Ascending aorta (tissue), 2 donors: ENCODE measurements around the gene ANO9. TPM values are rescaled to one million over a fixed set of nuclear protein-coding genes. Genes with fewer than 3 reads are reported as not detected.
"Not testable (repeated sequence)": the region's sequence is repeated elsewhere in the genome, so short reads cannot be mapped to it uniquely, and the experiment has no call there.

Source experiments
- DNase-seq, 2 donors: peaks; one replicate each; pipeline ENCODE4 v3.0.0-alpha.2; 2019; ENCODE audit warnings: low spot score in 2 of 2
- H3K27ac ChIP-seq, 2 donors: fragments of 200-600 bp; sonication (generic); one replicate each; pipeline ENCODE4 v1.5.1; 2016 to 2017; ENCODE audit warnings: mild to moderate bottlenecking in 1 of 2
- H3K27me3 ChIP-seq: fragments of 200-600 bp; sonication (generic); one replicate; pipeline ENCODE4 v1.5.1; 2017
- H3K36me3 ChIP-seq, 2 donors: fragments of 200-600 bp; sonication (generic); one replicate each; pipeline ENCODE4 v1.5.1; 2016
- H3K4me1 ChIP-seq, 2 donors: fragments of 200-600 bp; sonication (generic); one replicate each; pipeline ENCODE4 v1.5.1; 2016 to 2017; ENCODE audit warnings: mild to moderate bottlenecking in 1 of 2
- H3K4me3 ChIP-seq, 2 donors: fragments of 200-600 bp; sonication (generic); one replicate each; pipeline ENCODE4 v1.5.1; 2016 to 2017; ENCODE audit warnings: mild to moderate bottlenecking in 1 of 2
- H3K9me3 ChIP-seq, 2 donors: fragments of 200-600 bp; sonication (generic); one replicate each; pipeline ENCODE4 v1.5.1; 2016
- intact Hi-C: fragments of 100-400 bp; cut with DNase I; formaldehyde crosslinking; loops from one replicate; pipeline ENCODE4 v1.15.1; 2023
- total RNA-seq: library from RNA; depleted of rRNA; stranded (reverse); fragments of >200 nt; gene quantifications from one replicate; pipeline ENCODE4 v1.1.0, GENCODE V29; 2016
- TF ChIP-seq, protein P1 (sequence below), 3 experiments: fragments of 200-600 bp in 2 of 3; fragments of 450-650 bp in 1 of 3; sonication (generic) in 2 of 3; IDR thresholded peaks; one replicate each; pipeline ENCODE4 v1.5.1; 2016 to 2019; ENCODE audit warnings: antibody characterized with exemption in 3 of 3, mild to moderate bottlenecking in 1 of 3, moderate library complexity in 1 of 3

The ANO9 gene
- total RNA-seq, 1 donor from 2014 or later, result 4.0 TPM

DNA sequence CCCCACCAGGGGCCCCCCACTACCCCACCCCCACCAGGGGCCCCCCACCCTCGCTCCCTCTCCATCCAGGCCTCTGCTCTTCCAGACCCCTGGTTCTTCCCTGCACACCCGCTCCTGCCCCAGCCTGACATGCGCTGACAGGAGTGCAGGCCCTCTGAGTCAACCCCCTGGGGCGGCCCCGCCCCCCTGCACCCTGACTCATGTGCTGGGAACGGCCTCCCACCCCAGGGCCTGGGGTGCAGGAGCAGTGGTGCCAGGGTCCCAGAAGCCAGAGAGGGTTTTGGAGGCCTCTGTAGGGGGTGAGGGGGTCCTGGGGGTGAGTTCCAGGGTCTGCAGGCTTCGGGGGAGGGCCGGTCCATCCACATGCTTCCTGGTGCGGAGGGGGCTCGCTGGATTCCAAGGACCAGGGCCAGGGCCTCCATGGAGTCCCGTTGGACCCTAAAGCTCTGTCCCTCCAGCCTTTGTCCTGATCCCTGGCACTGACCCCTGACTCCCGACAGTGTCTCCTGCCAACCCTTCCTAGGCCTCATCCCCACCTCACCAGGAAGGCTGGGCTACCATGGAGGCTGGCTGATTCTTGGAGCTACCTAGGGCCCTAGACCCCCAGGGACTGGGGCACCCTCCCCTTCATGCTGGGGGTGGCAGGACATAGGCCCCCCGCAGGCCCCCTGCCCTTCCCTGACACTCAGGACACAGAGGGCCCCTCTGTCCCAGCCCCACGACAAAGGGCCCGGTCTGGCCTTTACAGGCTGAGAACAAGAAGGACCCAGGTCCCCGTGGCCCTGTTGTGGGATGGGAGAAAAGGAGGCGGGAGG lies 48.4 kb downstream of the ANO9 start:
- Histone ChIP-seq H3K9me3 (no peaks in the 10 kb centered on the region), H3K27ac (no peak overlapping the region), H3K4me3 (no peak overlapping the region), H3K36me3 (no peaks in the 10 kb centered on the region), H3K27me3 (peaks cover 5% of the 10 kb centered on the region), H3K4me1 (peaks cover 4 to 8% of the 10 kb centered on the region in 2 donors)
- intact Hi-C loops, result no loop called here
- TF ChIP-seq, protein P1, sequence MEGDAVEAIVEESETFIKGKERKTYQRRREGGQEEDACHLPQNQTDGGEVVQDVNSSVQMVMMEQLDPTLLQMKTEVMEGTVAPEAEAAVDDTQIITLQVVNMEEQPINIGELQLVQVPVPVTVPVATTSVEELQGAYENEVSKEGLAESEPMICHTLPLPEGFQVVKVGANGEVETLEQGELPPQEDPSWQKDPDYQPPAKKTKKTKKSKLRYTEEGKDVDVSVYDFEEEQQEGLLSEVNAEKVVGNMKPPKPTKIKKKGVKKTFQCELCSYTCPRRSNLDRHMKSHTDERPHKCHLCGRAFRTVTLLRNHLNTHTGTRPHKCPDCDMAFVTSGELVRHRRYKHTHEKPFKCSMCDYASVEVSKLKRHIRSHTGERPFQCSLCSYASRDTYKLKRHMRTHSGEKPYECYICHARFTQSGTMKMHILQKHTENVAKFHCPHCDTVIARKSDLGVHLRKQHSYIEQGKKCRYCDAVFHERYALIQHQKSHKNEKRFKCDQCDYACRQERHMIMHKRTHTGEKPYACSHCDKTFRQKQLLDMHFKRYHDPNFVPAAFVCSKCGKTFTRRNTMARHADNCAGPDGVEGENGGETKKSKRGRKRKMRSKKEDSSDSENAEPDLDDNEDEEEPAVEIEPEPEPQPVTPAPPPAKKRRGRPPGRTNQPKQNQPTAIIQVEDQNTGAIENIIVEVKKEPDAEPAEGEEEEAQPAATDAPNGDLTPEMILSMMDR (IDR thresholded peaks at IDR 0.05), result no peak
- no peak for DNase-seq

DNA sequence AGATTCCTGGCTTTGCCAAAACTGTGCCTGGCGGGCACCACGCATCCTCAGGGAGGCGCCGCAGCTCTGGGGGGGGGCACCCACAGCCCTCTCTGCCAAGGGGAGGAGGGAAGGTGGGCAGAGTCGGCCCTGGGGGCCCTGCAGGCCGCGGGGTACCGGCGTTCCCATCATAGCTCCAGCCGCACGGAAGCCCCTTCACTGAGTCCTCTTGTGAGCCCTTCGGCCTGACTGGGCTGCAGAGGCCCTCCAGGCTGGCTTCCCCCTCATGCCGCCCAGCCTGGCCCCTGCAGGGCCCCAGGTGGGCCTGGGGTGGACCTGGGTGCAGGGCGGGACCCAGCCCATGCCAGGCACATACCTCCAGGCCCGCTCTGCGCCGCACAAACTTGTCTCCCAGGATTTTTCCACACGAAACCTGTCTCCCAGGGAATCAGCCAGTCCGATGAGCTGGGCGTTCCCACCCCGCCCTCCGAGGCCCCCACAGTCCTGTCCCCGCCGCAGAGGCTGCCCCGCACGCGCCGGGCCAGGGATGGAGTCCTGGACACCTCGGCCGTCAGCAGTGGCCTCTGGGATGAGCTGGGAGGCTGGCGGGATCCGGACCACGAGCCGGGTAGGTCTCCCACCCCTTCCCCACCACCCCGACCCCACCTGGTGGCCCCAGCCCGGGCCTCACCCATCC lies 49.6 kb downstream of the ANO9 start:
- H3K27me3 ChIP-seq, result peaks cover 5% of the 10 kb centered on the region
- intact Hi-C loops, result no loop called here
- no peak for DNase-seq
- no peak overlapping the region for H3K27ac ChIP-seq
- no peaks in the 10 kb centered on the region for H3K36me3 ChIP-seq
- TF ChIP-seq, protein P1 (IDR thresholded peaks at IDR 0.05), result no peak
- no peaks in the 10 kb centered on the region for H3K9me3 ChIP-seq
- no peak overlapping the region for H3K4me3 ChIP-seq
- peaks cover 4 to 7% of the 10 kb centered on the region in 2 donors for H3K4me1 ChIP-seq

GRCh38 chr11:391117-392017 lies 50.4 kb downstream of the ANO9 start:
- TF ChIP-seq, protein P1 (IDR thresholded peaks at IDR 0.05), result no peak
- H3K27me3 ChIP-seq, result peaks cover 5% of the 10 kb centered on the region
- no peaks in the 10 kb centered on the region for H3K9me3 ChIP-seq
- H3K27ac ChIP-seq, result no peak overlapping the region
- H3K36me3 ChIP-seq, result no peaks in the 10 kb centered on the region
- intact Hi-C loops, result no loop called here
- no peak overlapping the region for H3K4me3 ChIP-seq
- no peaks in the 10 kb centered on the region for H3K4me1 ChIP-seq
- DNase-seq, result no peak

DNA sequence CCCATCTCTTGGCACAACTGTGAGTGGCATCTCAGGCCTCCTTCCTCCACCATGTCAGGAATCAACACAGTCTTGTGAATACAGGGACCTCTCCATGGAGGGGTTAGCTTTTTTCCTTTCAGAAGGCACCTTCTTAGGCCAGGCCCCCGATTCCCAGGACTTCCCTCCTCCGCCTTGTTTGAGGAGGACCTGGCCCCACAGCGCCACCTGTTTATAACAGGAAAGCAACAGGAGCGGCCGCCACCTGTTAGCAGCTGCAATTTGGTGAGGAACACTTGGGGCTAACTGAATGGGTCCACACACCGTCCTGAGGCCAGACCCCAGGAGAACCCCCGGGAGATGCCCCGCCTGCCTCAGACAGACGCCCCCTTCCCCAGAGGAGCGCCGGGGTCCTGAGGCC lies 51.6 kb downstream of the ANO9 start:
- no peaks in the 10 kb centered on the region for H3K9me3 ChIP-seq
- TF ChIP-seq, protein P1 (IDR thresholded peaks at IDR 0.05), result no peak
- DNase-seq, result no peak
- H3K27me3 ChIP-seq, result peaks cover 5% of the 10 kb centered on the region
- H3K4me1 ChIP-seq, result no peaks in the 10 kb centered on the region
- no peaks in the 10 kb centered on the region for H3K36me3 ChIP-seq
- H3K27ac ChIP-seq, result no peak overlapping the region
- intact Hi-C loops, result no loop called here
- no peak overlapping the region for H3K4me3 ChIP-seq

DNA sequence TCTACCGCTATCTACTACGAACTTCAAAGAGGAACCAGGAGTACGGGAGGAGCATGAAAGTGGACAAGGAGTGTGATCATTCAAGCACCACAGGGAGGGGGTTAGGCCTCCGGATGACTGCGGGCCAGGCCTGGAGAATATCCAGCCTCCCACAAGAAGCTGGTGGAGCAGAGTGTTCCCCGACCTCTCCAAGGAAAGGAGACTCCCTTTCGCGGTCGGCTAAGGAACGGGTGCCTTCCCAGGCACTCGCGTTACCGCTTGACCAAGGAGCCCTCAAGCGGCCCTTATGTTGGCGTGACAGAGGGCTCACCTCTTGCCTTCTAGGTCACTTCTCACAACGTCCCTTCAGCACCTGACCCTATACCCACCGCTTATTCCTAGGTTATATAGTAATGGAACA lies 52.4 kb downstream of the ANO9 start:
- H3K27me3 ChIP-seq, H3K4me1 ChIP-seq, H3K27ac ChIP-seq, H3K9me3 ChIP-seq, H3K36me3 ChIP-seq, DNase-seq, H3K4me3 ChIP-seq, intact Hi-C loops: not testable (repeated sequence)
